DOHH2 (cell line): Measurements from ENCODE around the gene CNST.
"Not testable (repeated sequence)": the region's sequence is repeated elsewhere in the genome, so short reads cannot be mapped to it uniquely, and the experiment has no call there.

Experiments
- CTCF ChIP-seq: fragments of 200-600 bp; sonication (generic); IDR thresholded peaks from one replicate; pipeline ENCODE4 v1.5.1; 2014; ENCODE audit warnings: antibody characterized with exemption, mild to moderate bottlenecking, low read depth, low read length; ENCODE audit not compliant: poor library complexity, severe bottlenecking
- EZH2phosphoT487 ChIP-seq: fragments of 200-600 bp; sonication (generic); IDR thresholded peaks from 2 replicates; pipeline ENCODE4 v1.6.1; 2017; ENCODE audit warnings: borderline replicate concordance, mild to moderate bottlenecking, antibody characterized with exemption, low read length, moderate library complexity, mixed read lengths

- TF ChIP-seq CTCF, EZH2phosphoT487: not testable (repeated sequence)
Observed at GRCh38 chr1:246589919-246590318, 23.7 kb downstream of the CNST start.
